ENCODE results near the gene TECR.
"Not testable (repeated sequence)": the region's sequence is repeated elsewhere in the genome, so short reads cannot be mapped to it uniquely, and the experiment has no call there.

The TECR gene

DNA sequence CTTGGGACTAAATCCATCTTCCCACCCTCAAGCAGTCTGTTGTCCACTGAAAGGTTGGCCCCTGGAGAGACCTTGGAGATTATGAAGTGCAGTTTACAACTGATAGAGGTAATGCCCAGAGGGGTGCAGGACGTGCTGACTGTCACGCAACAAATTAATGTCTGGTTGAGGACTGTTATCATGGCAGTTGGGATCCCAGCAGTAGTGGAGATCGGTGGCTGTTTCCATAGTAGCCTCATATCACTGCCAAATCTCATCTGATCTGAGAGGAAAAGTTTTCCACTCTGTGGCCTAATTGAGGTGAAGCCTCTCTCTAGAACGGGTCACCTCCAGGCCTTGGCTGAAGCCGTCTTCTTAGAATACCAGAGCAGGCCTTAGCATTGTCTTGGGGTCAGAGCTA lies 4.1 kb downstream of the TECR start:
- DNase-seq (ENCODE audit: low read depth in 3 of 3, low spot score in 1 of 3): no peak

GRCh38 chr19:14536926-14537692 lies 7.7 kb downstream of the TECR start:
- DNase-seq (ENCODE audit: low read depth in 3 of 3, low spot score in 1 of 3): no peak

DNA sequence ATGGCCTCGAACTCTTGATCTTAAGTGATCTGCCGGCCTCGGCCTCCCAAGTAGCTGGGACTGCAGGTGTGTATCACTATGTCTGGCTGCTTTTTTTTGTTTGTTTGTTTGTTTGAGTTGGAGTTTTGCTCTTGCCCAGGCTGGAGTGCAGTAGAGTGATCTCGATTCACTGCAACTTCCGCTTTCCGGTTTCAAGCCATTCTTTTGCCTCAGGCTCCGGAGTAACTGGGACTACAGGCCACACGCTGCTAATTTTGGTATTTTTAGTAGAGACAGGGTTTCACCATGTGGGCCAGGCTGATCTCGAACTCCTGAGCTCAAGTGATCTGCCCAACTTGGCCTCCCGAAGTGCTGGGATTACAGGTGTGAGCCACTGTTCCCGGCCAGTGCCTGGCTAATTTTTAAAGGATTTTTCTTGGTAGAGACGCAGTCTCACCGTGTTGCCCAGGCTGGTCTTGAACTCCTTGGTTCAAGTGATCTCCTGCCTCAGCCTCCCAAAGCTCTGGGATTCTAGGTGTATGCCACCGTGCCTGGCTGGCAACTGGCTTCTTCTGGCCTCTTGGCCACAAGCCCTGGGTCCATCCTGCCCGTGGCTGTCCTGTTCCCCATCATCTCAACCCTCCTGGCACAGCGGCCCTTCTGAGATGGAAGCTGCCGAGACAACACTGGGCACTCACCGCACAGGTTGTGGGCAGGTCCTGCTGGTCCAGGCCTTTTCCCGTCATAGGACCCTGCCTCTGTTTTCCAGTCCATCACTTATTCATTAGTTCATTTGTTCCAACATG lies 11.5 kb downstream of the TECR start:
- no peak for DNase-seq (ENCODE audit: low read depth in 3 of 3, low spot score in 1 of 3)

- DNase-seq (ENCODE audit: low read depth in 3 of 3, low spot score in 1 of 3): not testable (repeated sequence)
Observed at GRCh38 chr19:14541979-14542378, 12.6 kb downstream of the TECR start.

GRCh38 chr19:14542711-14543328 lies 13.4 kb downstream of the TECR start:
- no peak for DNase-seq (ENCODE audit: low read depth in 3 of 3, low spot score in 1 of 3)

GRCh38 chr19:14544047-14544446 lies 14.7 kb downstream of the TECR start:
- no peak for DNase-seq (ENCODE audit: low read depth in 3 of 3, low spot score in 1 of 3)

- DNase-seq (ENCODE audit: low read depth in 3 of 3, low spot score in 1 of 3): no peak
Observed at GRCh38 chr19:14544977-14545715, 15.8 kb downstream of the TECR start.

- no peak for DNase-seq (ENCODE audit: low read depth in 3 of 3, low spot score in 1 of 3)
Observed at GRCh38 chr19:14545716-14546082, 16.3 kb downstream of the TECR start.

- no peak for DNase-seq (ENCODE audit: low read depth in 3 of 3, low spot score in 1 of 3)
Observed at GRCh38 chr19:14550201-14550754, 20.9 kb downstream of the TECR start.

- DNase-seq (ENCODE audit: low read depth in 3 of 3, low spot score in 1 of 3): peak; percentile 52 to 59 (median 59)
Observed at GRCh38 chr19:14551134-14552005, 22.0 kb downstream of the TECR start.

DNA sequence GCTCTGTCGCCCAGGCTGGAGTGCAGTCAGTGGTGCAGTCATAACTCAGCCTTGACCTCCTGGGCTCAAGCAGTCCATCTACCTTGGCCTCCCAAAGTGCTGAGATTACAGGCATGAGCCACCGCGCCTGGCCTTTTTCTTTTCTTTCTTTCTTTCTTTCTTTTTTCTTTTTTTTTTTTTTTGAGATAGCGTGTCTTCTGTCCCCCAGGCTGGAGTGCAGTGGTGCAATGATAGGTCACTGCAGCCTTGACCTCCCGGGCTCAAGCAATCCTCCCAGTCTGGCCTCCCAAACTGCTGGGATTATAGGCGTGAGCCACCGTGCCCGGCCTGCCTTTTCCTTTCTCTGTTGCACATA lies 22.6 kb downstream of the TECR start:
- DNase-seq (ENCODE audit: low read depth in 3 of 3, low spot score in 1 of 3): not testable (repeated sequence)

DNA sequence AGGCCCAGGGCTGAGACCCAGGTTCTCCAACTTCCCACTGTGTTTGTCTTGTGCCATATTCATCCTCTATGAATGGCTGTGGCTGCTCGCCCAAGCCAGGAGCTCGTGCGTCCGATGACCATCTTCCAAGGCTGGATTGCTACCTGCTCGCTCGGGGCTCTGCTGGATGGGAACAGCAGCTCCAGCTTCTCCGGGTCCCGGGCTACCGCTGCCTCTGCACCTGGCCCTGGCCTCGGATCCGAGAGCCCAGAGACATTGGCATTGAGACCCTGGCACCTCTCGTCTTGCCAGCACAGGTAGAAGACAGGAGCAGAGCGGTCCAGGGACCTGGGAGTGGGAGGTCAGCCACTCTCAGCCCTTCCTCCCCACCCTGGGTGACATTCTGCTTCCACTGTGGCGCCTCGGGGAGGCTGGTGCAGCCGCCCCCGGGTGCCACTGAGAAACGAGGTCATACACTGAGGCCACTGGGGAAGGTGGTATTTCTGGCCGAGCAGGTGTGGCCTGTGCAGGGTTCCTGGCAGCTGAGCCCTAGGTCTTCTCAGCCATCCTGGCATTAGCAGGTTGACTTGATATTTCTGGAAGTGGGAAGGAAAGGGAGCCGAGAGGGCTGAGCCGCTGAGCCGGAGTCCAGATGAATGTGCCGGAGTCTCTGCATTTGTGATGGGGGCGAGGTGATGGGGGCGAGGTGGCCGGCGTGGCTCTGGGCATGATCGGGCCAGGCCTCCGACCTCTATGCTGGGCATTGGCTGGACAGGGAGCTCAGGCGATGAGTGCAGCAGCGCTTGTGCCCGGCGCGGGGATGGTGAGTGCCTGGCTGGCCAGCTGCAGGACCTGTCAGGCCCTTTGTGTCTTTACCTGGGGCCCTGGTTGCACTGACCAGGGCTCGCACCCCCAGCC lies 23.9 kb downstream of the TECR start:
- no peak for DNase-seq (ENCODE audit: low read depth in 3 of 3, low spot score in 1 of 3)

DNA sequence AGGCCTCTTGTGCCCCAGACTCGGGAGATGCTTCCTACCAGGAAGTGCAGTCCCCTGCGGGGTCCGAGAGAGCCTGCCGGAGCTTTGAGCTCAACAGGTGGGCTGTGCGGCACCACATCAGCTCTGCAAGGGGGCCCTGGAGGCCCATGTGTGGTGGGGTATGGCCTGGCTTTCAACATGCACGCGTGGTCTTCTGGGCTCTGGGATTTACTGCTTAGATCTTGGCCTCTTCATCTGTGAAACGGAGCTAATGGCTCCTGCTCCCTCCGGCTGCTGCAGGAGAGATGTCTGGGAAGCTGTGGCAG lies 24.5 kb downstream of the TECR start:
- no peak for DNase-seq (ENCODE audit: low read depth in 3 of 3, low spot score in 1 of 3)

GRCh38 chr19:14554382-14554812 lies 25.0 kb downstream of the TECR start:
- DNase-seq (ENCODE audit: low read depth in 3 of 3, low spot score in 1 of 3): no peak

- DNase-seq (ENCODE audit: low read depth in 3 of 3, low spot score in 1 of 3): no peak
Observed at GRCh38 chr19:14555918-14556661, 26.7 kb downstream of the TECR start.

GRCh38 chr19:14556662-14557188 lies 27.3 kb downstream of the TECR start:
- peak; percentile 21 to 68 (median 43) for DNase-seq (ENCODE audit: low read depth in 3 of 3, low spot score in 1 of 3)

DNA sequence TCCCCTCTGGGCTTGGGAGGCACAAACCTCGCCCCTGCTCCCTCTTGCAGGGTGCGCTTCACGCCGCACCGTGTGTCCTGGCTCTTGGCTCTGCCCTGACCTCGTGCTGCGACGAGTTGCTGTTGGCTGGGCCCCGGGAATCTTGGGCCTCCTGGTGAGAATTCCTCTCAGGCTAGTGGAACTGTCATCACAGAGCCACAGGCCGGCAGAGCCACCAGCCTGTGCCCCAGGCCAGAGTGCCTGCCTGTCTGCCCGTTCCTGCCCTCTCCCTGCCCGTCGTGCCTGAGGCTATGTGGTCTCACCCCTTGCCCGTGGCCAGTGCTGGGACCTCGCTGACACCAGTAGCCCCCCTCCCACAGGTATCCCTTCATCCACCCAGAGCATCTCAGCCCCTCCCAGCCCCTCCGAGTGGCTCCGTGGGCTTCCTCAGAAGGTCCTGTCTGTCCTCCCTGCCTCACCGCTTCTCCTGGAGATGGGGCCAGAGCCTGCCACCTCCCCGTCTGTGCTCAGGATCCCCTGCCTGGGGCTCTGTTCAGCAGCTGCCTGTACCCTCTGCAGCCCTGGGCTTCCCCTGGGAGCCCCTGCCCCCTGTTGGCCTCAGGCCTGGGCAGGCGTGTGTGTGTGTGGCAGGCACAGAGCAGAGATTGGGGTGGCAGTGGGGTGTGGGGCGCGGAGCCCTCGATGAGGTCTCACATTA lies 29.1 kb downstream of the TECR start:
- DNase-seq (ENCODE audit: low read depth in 3 of 3, low spot score in 1 of 3): no peak
